Renal cortex interstitium (tissue), 11 donors: ENCODE data around the gene RASGEF1C. TPM values are rescaled to one million over a fixed set of nuclear protein-coding genes. Genes with fewer than 3 reads are reported as not detected.

Source experiments
- DNase-seq, 11 donors: peaks; one replicate each; pipeline ENCODE4 v3.0.0-alpha.2; 2013; ENCODE audit warnings: low read depth in 9 of 11, low spot score in 4 of 11; ENCODE audit errors: extremely low read depth in 1 of 11
- polyA plus RNA-seq, 3 donors: library from polyadenylated mRNA; unstranded; fragments of 120-200 nt; gene quantifications; one replicate each; pipeline ENCODE4 v1.2.1, GENCODE V29; 2013; ENCODE audit not compliant: insufficient read length in 3 of 3

RASGEF1C gene
- polyA plus RNA-seq, 3 donors, result 0.36 to 0.76 (median 0.57) TPM

GRCh38 chr5:180193749-180194375, 15.1 kb downstream of the RASGEF1C start:
- DNase-seq, result no peak

- DNase-seq, result no peak
Observed at GRCh38 chr5:180191716-180192115, 17.3 kb downstream of the RASGEF1C start.

DNA sequence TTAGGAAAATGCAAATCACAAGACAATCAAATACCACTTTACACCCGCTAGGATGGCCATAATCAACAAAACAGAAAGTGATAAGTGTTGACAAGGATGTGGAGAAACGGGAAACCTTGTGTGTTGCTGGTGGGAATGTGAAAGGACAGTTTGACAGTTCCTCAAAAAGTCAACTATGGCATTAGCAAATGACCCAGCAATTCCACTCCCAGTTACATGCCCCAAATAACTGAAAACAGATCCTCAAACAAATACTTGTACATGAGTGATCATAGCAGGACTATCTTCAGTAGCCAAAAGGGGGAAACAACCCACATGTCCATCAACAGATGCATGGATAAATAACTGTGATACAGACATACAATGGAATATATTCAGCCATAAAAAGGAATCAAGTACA, 21.2 kb downstream of the RASGEF1C start:
- DNase-seq, result no peak

DNA sequence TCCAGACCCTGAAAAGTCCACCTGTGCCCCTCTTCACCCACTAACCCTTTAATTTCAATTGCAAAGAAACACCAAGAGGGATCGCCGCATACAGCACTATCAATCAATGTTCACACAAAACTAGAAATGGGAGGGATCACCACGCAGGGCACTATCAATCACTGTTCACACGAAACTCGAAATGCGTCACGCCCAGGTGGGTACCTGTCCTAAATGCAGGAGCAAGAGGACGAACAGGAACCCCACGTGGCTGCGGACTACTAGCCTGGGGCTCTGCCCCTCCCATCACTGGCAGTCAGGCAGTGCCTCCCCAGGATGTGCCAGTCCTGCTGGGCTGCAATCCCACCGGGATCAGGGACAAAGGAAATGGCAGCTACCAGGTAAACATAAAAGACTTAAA, 28.2 kb downstream of the RASGEF1C start:
- no peak for DNase-seq

- DNase-seq, result no peak
Observed at GRCh38 chr5:180180421-180180820, 28.6 kb downstream of the RASGEF1C start.

DNA sequence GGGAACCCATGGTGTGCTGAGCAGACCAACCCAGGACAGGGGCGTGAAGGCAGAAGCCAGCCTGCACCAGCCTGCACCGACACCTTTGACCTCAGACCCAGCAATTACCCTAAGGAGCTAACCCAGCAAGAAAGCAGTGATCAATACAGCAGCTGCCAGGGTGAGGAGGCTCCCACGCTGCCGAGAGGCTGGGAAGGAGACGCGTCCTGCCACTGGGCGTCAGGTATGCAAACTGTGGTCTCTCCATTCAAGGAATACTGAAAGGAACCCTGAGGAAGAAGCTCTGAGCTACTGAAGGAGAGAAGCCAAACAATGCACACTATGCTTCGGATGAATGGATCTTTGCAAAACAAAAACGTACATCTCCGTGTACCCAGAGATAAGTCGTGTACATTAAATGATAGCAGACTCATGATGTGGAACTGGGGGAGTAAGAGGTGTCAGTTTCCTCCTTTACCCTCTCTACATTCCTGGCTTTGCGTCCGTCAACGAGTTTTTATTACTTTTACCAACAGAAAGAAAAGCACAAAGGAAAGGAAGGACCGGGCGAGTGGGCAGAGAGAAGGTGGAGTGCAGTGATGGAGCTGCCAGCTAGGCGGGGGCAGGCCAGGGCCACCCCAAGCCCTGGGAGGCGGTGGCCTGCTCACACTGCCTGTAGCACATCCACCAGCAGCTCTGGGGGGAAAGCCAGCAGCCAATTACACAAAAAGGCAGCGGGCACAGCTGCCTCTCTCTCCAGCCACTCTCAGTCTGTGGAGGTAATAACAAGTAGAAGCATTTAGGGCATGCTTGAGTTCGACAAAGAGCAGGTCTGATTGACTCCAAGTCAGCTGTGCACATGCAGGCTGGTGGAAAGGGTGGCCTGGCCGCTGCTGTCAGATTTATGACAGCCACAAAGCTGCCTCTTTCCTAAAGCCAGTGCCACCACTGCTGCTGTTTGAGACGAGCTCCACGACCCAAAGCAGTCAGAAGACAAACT, 29.3 kb downstream of the RASGEF1C start:
- DNase-seq, result no peak

DNA sequence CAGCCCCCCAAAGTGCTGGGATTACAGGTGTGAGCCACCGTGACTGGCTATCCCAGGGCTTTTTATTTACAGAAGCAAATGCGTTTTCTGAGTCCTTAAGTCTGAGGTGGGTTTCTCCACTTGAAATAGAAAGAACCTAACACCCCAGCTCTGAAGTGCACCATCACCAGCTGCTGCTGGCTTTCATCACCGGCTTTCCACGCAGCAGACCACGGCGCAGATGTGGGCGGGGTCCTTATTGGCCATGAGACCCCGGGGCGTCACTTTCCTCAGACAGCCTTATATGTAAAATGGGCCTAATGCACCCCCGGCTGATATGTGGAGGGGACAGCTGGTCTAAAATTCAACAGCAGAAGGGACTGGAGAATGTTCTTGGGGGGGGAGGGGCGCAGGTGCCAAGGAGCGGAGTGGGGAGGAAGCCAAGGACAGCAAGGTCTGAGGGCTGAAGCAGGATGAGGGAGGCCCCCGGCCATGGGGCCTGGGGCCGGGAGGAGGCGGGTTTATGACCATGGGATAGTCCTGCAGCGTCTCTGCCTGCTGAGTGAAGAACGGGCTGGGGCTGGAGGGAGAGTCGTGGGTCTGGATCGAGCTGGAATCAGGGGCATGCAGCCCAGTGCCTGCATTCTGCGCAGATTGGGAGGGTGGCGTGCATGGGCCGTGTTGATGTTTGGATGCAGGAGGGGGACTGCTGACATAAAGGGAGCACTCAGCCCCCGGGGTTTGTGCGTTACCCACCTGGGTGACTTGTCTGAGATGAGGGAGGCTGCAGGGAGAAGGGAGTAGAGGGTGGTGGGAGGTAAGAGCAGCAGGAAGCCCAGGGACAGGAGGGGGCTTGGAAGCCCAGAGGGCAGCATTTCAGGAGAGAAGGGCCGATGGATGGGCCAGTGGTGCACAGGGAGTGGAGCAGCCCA, 30.2 kb downstream of the RASGEF1C start:
- no peak for DNase-seq

DNA sequence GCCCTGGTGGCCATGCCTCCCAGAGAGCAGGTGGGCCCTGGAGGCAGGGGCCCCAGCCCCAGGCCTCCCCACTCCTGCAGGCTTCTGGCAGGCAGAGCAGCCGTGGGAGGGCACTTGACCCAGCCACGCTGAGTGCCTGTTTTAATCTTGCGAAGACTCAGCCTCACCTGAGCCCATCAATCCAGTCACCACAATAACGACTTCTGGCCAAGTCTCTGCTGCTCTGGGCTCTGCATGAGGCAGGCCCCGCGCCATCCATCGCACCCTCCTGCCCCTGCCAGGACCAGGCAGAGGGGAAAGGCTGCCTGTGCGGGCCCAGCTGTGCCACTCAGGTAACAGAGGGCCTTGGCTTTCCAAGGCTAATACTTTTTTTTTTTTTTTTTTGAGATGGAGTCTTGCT, 32.8 kb downstream of the RASGEF1C start:
- no peak for DNase-seq

GRCh38 chr5:180175015-180175431, 34.0 kb downstream of the RASGEF1C start:
- DNase-seq, result no peak

DNA sequence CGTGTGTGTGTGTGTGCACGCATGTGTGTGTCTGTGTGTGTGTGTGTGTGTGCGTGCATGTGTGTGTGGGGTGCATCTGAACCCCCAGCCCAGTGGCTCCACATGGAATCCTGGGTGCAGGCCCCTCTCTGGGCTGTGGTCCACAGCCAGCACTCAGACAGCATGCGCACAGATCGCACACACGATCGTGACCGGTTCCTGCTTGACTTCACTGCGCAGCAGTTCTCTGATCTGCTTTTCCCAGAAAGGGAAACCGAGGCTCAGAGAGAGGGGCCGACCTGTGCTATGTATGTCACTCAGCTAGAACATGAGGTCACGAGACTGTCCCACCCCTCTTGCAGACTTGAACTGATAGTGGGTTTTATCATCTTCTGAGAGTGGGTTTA, 34.4 kb downstream of the RASGEF1C start:
- no peak for DNase-seq

DNA sequence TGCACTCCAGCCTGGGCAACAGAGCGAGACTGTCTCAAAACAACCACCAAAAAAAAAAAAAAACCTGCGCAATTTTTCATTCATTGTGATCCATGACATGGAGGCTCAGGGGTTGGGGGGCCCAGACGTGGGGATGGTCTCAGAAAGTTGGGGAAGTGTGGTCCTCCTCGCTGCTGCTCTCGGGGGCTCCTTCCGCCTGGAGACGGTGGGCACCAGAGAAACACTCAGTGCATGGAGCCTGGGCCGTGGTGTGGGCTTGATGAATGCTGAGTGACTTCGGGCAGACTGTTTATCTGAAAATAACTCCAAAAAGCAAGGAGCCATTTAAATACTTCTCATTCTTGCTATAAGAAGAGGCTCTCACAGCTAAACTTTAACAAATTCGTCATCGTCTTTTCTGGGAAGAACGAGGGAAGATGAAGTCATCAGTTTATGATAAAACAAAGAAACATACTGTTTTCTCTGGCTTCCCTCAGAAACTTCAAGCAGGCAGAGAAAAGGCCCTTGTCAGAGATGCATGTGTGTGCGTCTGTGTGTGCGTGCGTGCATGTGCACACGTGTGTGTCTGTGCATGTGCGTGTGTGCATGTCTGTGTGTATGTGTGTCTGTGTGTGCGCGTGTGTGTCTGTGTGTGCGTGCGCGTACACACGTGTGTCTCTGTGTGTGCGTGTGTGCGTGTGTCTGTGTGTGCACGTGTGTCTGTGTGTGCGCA, 35.0 kb downstream of the RASGEF1C start:
- DNase-seq, result no peak

DNA sequence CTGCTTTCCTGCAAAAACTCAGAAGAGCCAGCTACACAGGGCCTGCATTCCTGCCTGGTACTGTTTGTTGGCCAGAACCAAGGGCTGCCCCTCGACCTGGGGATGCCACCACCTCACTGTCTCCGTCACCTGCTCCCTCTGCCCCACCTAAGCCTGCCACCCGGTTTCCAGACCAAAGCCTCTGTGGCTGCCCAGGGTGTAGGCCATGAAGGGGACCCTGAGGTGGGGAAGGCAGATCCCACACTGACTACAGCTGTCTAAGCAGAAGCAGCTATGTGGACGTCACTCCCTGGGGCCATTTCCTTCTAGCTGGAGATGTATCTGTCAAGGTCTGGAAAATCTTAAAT, 35.8 kb downstream of the RASGEF1C start:
- DNase-seq, result no peak

DNA sequence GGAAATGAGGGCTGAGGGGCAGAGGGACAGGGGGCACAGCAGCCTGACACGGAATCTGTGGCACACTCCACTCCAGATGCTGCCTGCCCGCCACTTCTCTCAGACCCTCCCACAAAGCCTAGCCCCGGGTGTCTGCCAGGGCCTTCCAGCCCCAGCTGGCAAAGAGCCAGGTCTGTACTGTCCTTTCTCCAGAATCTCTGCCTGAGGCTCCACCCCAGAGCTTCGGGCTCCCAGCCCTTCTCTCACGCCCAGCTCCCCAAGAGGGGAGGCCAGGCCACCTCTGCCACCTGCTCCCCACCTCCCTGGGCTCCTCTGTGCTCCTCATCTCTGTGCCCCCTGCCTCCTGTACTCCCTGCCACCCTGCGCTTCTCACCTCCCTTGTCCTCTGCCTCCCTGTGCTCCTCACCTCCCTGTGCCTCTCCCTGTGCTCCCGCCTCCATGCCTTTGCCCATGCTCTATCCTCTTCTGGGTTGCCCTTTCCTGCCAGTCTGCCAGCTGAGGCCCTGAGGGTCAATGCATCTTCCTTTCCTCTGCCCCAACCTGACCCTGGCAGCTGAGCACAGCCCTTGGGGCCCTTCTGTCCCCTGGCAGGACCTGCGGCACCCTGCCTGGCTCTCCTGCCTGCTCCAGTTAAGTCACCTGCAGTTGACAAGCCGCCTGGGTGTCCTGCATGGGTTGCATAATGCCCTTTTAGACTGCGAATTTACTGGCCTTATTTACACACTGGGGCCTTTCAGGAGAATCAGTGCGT, 36.4 kb downstream of the RASGEF1C start:
- DNase-seq, result no peak

DNA sequence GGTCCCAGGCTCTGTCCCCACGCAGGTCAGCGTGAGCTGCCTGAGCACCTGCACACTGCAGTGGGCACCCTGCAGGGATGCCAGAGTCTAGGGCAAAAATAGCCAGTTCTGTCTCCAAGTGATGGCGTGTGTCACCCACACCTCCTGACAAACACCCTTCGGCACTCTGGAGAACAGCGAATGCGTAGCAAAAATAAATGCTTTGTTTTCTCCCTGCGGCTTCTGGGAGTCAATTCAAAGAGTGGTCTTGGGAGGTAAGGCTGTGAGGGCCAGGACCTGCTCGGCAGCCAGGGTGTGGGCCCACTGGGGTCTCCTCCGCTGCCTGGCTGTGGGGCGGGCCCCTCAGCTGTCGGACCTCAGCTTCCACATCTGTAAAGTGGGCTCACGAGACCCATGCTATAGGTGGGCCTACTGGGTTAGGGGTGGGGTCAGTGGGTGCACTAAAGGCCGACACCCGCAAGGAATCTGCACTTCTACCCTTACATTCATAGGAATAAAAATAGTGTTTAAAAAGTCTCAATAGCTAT, 37.4 kb downstream of the RASGEF1C start:
- no peak for DNase-seq

DNA sequence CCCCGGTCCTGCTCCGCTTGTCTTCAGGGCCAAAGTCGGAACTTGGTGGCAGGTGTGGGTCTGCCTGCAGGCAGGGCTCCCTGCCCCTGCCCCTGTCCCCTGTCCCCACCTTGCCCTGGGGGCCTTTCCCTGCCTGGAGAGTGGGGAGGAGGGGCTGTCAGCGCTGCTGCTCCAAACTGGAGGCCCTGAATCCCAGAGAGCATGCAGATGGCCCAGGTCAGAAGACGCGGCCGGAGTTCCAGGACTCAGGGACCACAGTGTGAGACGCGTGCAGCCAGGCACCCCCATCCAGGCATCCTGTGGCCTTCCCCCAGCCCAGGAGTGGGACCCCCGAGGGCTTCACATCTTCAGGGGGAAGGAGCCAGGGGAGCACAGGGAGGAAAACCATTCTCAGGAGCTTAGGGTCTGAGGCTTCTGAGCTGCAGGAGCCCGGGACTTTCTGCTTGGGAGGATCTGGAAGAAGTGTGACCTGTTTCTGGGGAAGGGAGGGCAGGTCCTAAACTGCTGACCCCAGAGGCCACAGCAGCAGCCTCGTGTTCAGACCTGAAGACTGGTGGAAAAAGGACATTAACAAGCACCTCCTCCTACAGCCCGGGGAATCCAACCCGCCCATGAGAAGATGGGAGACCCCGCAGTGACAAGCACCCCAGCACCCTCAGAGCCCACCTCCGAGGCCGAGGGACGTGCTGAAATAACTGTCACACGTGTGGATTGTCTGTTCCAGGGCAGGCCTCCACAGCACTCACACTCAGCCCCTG, 38.0 kb downstream of the RASGEF1C start:
- DNase-seq, result no peak

GRCh38 chr5:180170106-180170809, 38.8 kb downstream of the RASGEF1C start:
- DNase-seq, result no peak
